NB4 (cell line): Measurements from ENCODE around the gene AOC1.
"Not testable (repeated sequence)": the region's sequence is repeated elsewhere in the genome, so short reads cannot be mapped to it uniquely, and the experiment has no call there.

Experiments
- DNase-seq: peaks from one replicate; pipeline ENCODE4 v3.0.0; 2010; ENCODE audit warnings: low read depth
- H3K4me3 ChIP-seq: one replicate; pipeline ENCODE4 v1.5.1; 2011; ENCODE audit warnings: mild to moderate bottlenecking, low read depth, low read length, moderate library complexity
- MAX ChIP-seq: IDR thresholded peaks from 2 replicates; pipeline ENCODE4 v1.6.1; 2011; ENCODE audit warnings: low read depth, low read length
- MYC ChIP-seq: IDR thresholded peaks from 2 replicates; pipeline ENCODE4 v1.6.1; 2011; ENCODE audit warnings: low read depth, low read length
- POLR2A ChIP-seq: IDR thresholded peaks from 2 replicates; pipeline ENCODE4 v1.6.1; 2011; ENCODE audit warnings: mild to moderate bottlenecking; ENCODE audit not compliant: insufficient read length; ENCODE audit errors: extremely low read depth
- TF ChIP-seq, protein P1 (sequence below): IDR thresholded peaks from one replicate; pipeline ENCODE4 v1.5.1; 2012; ENCODE audit warnings: low read depth, low read length

Gene AOC1

GRCh38 chr7:150806863-150807262 is 45.5 kb upstream of the AOC1 start:
- TF ChIP-seq MAX (no peak), MYC (no peak), POLR2A (no peak)
- TF ChIP-seq, protein P1, sequence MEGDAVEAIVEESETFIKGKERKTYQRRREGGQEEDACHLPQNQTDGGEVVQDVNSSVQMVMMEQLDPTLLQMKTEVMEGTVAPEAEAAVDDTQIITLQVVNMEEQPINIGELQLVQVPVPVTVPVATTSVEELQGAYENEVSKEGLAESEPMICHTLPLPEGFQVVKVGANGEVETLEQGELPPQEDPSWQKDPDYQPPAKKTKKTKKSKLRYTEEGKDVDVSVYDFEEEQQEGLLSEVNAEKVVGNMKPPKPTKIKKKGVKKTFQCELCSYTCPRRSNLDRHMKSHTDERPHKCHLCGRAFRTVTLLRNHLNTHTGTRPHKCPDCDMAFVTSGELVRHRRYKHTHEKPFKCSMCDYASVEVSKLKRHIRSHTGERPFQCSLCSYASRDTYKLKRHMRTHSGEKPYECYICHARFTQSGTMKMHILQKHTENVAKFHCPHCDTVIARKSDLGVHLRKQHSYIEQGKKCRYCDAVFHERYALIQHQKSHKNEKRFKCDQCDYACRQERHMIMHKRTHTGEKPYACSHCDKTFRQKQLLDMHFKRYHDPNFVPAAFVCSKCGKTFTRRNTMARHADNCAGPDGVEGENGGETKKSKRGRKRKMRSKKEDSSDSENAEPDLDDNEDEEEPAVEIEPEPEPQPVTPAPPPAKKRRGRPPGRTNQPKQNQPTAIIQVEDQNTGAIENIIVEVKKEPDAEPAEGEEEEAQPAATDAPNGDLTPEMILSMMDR: no peak
- DNase-seq: no peak
- no peak overlapping the region for H3K4me3 ChIP-seq

DNA sequence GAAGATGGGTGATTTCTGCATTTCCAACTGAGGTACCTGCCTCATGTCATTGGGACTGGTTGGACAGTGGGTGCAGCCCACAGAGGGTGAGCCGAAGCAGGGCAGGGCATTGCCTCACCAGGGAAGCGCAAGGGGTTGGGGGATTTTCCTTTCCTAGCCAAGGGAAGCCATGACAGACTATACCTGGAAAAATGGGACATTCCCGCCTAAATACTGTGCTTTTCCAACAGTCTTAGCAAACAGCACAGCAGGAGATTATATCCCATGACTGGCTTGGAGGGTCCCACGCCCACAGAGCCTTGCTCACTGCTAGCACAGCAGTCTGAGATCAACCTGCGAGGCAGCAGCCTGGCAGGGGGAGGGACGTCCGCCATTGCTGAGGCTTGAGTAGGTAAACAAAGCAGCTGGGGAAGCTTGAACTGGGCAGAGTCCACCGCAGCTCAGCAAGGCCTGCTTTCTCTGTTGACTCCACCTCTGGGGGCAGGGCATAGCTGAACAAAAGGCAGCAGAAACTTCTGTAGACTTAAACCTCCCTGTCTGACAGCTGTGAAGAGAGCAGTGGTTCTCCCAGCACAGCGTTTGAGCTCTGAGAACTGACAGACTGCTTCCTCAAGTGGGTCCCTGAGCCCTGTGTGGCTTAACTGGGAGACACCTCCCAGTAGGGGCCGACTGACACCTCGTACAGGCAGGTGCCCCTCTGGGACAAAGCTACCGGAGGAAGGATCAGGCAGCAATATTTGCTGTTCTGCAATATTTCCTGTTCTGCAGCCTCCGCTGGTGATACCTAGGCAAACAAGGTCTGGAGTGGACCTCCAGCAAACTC is 44.5 kb upstream of the AOC1 start:
- not testable (repeated sequence) for DNase-seq, H3K4me3 ChIP-seq

DNA sequence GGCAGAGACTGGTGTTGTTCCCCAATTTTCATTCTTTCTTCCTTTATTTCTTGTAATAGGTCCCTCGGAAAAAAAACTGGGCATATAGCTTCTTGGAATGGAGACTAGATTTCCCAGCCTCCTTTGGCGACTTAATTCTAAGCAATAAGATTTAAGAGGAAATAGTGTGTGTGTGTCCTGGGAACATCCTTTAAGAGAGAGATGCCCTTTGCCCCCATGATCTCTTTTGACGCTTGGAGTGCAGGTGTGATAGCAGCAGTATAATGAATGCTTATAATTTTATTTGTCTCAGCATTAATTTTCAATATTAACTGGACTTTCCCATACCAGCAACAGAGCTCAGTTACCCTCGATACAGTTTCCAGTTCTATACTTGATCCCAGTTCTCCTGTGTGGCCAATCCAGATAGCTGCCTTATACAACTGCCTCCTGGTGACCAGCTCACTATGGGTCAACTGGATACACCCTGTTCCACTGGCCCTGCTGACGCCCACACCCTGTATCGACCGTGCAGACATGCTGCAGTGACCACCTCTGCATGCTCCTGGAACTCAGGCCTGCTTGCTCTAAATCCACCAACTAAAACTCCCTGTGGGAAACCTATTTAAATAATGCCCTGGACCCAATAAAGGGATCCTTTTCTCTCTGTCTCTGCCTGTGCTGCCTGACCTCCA is 37.9 kb upstream of the AOC1 start:
- no peak overlapping the region for H3K4me3 ChIP-seq
- TF ChIP-seq POLR2A (no peak), MYC (no peak), MAX (no peak)
- TF ChIP-seq, protein P1: no peak
- no peak for DNase-seq

DNA sequence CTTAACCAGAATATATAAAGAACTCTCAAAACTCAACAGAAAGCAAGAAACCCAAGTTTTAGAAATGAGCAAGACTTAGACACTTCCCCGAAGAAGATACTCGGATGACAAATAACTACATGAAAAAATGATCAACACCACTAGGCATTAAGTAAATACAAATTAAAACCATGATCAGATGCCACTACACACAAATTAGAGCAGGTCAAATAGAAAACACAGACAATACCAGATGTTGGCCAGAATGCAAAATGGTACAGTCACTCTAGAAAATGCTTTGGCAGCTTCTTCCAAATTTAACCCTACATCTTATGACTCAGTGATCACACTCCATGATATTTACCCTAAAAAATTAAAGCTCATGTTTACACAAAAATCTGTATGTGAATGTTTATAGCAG is 33.3 kb upstream of the AOC1 start:
- H3K4me3 ChIP-seq: no peak overlapping the region
- no peak for DNase-seq
- TF ChIP-seq MAX (no peak), MYC (no peak), POLR2A (no peak)
- TF ChIP-seq, protein P1: no peak

DNA sequence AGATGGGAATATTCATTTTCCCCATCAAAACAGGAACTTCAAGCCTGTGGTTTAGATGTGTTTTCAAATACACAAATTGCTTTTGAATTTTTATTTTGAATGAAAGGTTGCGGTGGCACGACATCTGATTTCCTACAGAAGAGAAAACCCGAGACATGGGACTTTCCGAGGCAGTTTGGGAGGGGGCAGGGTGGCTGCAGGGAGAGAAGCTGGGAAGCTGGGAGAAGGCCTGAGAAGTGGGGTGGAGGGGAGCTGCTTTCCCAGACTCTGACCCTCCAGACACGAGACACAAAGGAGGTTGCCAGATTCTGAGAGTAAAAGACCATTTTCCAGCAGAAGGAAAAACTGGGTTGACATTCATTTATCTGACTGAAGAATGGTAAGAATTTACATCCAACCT is 32.2 kb upstream of the AOC1 start:
- no peak for DNase-seq
- TF ChIP-seq POLR2A (no peak), MYC (no peak), MAX (no peak)
- TF ChIP-seq, protein P1: no peak
- no peak overlapping the region for H3K4me3 ChIP-seq

GRCh38 chr7:150820578-150821198 is 31.6 kb upstream of the AOC1 start:
- TF ChIP-seq POLR2A: no peak
- TF ChIP-seq, protein P1: no peak
- no peak for TF ChIP-seq MAX
- TF ChIP-seq MYC: no peak
- H3K4me3 ChIP-seq: no peak overlapping the region
- DNase-seq: no peak
